ENCODE data around the gene RALGPS2. TPM values are rescaled to one million over a fixed set of nuclear protein-coding genes. Genes with fewer than 3 reads are reported as not detected.

RALGPS2 gene
- total and polyA plus RNA-seq, 2 of the 13 experiments (the other 11 are each of a cell fraction or from before 2014, with no cell fraction given) = 15.6 to 36.0 TPM

GRCh38 chr1:178881950-178882349 is 156.9 kb downstream of the RALGPS2 start (continued):
- TF ChIP-seq ATF5 (CRISPR knock-in tag; IDR thresholded peaks at IDR 0.05; ENCODE audit: low read depth) (no peak), SMAD3 (CRISPR knock-in tag; IDR thresholded peaks at IDR 0.05) (no peak), ZNF569 (CRISPR knock-in tag; IDR thresholded peaks at IDR 0.05; ENCODE audit: borderline replicate concordance) (no peak), ZNF34 (CRISPR knock-in tag; IDR thresholded peaks at IDR 0.05; ENCODE audit: borderline replicate concordance) (no peak)

DNA sequence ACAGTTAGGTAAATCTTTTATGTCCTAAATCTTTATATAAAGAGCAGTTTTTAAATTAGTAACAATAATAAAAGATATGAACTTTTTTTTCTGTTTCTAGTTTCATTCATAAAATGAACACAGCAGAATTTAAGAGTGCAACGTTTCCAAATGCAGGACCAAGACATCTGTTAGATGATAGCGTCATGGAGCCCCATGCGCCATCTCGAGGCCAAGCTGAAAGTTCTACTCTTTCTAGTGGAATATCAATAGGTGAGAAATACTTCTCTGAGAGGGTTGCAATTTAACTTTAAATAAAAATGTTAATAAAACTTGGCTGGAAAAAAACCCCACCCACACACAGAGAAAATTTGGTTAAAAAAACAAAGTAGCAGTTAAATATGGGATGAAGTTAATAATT is 160.8 kb downstream of the RALGPS2 start:
- no peak overlapping the region for H3K4me2 ChIP-seq (ENCODE audit: low read depth, low read length)
- no peak for TF ChIP-seq ZNF589 (CRISPR knock-in tag; conservative IDR thresholded peaks at IDR 0.05)
- no peak for TF ChIP-seq ARNTL (CRISPR knock-in tag; IDR thresholded peaks at IDR 0.05)
- no peak for TF ChIP-seq CBX5 (CRISPR knock-in tag; IDR thresholded peaks at IDR 0.05; ENCODE audit: borderline replicate concordance)
- no peak for TF ChIP-seq ZBTB21 (CRISPR knock-in tag; IDR thresholded peaks at IDR 0.05)
- no peak for TF ChIP-seq DRAP1 (CRISPR knock-in tag; IDR thresholded peaks at IDR 0.05)
- no peak for TF ChIP-seq ZFAT (CRISPR knock-in tag; conservative IDR thresholded peaks at IDR 0.05)
- TF ChIP-seq ZNF580 (CRISPR knock-in tag; IDR thresholded peaks at IDR 0.05; ENCODE audit: borderline replicate concordance, low read depth) = no peak
- no peak for TF ChIP-seq ZNF746 (CRISPR knock-in tag; IDR thresholded peaks at IDR 0.05)
- TF ChIP-seq TGIF2 (CRISPR knock-in tag; IDR thresholded peaks at IDR 0.05) = no peak
- H3K27me3 ChIP-seq (ENCODE audit: control insufficient read depth in 1 of 2, insufficient read depth in 2 of 2, low read length in 2 of 2) = no peaks in the 10 kb centered on the region
- FAIRE-seq (no peak), DNase-seq (ENCODE audit: low spot score) (no peak), ATAC-seq (no peak)
- in situ Hi-C loops (cut with HindIII; ENCODE audit: extremely low pct_ligation_motif_present, low pct_unique_long_range_greater_than_20kb) (no loop called here), intact Hi-C loops (cut with micrococcal nuclease; ENCODE audit: unreplicated experiment) (no loop called here)
- H3K4me1 ChIP-seq (ENCODE audit: insufficient read depth, low read length) = no peaks in the 10 kb centered on the region
- no peaks in the 10 kb centered on the region for H3K79me2 ChIP-seq (ENCODE audit: insufficient read depth, low read length)
- no TSS peak for BruUV-seq (replicated peaks)
- no peak overlapping the region for H2AFZ ChIP-seq (ENCODE audit: low read length)
- no peaks in the 10 kb centered on the region for H4K20me1 ChIP-seq (ENCODE audit: insufficient read depth, low read length)
- H3K9me3 ChIP-seq (ENCODE audit: low read length) = no peaks in the 10 kb centered on the region
- H3K36me3 ChIP-seq (replicated peaks in 1 of 2; ENCODE audit: control insufficient read depth in 1 of 2, insufficient read depth in 2 of 2, low read length in 2 of 2) = peaks cover 4 to 29% of the 10 kb centered on the region in 2 experiments
- WGBS (ENCODE audit: low lambda C conversion rate) = 86% methylated on average over 4 of the region's 4 CpGs
- no peak overlapping the region for H3K4me3 ChIP-seq (replicated peaks in 1 of 3; ENCODE audit: insufficient read depth in 1 of 3, low read depth in 2 of 3, low read length in 3 of 3)
- H3K9ac ChIP-seq (ENCODE audit: insufficient read depth, low read depth, low read length) = no peak overlapping the region
- H3K27ac ChIP-seq (ENCODE audit: extremely low read length, insufficient read depth, low read length) = no peak overlapping the region
- CTCF ChIA-PET (ENCODE audit: low intra/inter-chr PET ratio, low total read pairs) = no interaction called here
- POLR2A ChIA-PET = no interaction called here

Measured in HepG2 (cell line).